ENCODE data around the gene FXR1. TPM values are rescaled to one million over a fixed set of nuclear protein-coding genes. Genes with fewer than 3 reads are reported as not detected.

FXR1 gene
- total and polyA plus RNA-seq, 2 of the 4 experiments (the other 2 are of a cell fraction): 110 to 182 TPM

- Histone ChIP-seq H3K79me1 (ENCODE audit: low read depth in 1 of 2, low read length in 2 of 2) (no peaks in the 10 kb centered on the region; a peak in 1 of 4 replicates), H2BK15ac (ENCODE audit: low read depth, low read length) (no peak overlapping the region), H2AK9ac (replicated peaks; ENCODE audit: low read depth, low read length, poor library complexity) (no peak overlapping the region), H3K56ac (ENCODE audit: extremely low read depth, insufficient read depth, low read length) (no peak overlapping the region; the same call in 1 of the 2 replicates), H2BK20ac (ENCODE audit: low read depth, low read length) (no peak overlapping the region), H3K36me3 (ENCODE audit: control insufficient read depth, insufficient read depth, low read length) (peaks cover 4% of the 10 kb centered on the region; the same call in 1 of the 2 replicates), H4K91ac (ENCODE audit: insufficient read depth, low read depth, low read length) (no peak overlapping the region), H3K23ac (ENCODE audit: low read depth, low read length) (no peak overlapping the region; the same call in 1 of the 2 replicates), H3K18ac (ENCODE audit: low read depth, low read length) (no peak overlapping the region), H4K20me1 (ENCODE audit: insufficient read depth, low read length) (peaks cover 44% of the 10 kb centered on the region), H3K4ac (ENCODE audit: low read depth, low read length) (no peak overlapping the region), H3K4me3 (ENCODE audit: insufficient read depth, low read depth, low read length) (peak overlapping the region; percentile 99), H4K8ac (ENCODE audit: low read depth in 2 of 2, low read length in 2 of 2) (no peak overlapping the region), H3K9me3 (ENCODE audit: control insufficient read depth, insufficient read depth, low read length) (no peaks in the 10 kb centered on the region), H3K27ac (ENCODE audit: insufficient read depth, low read length) (no peak overlapping the region), H3K9me1 (ENCODE audit: insufficient read depth, low read length) (no peaks in the 10 kb centered on the region), H2BK120ac (ENCODE audit: low read depth, low read length) (no peak overlapping the region), H2AFZ (replicated peaks; ENCODE audit: low read length, poor library complexity) (no peak overlapping the region), H3K9ac (ENCODE audit: low read depth, low read length) (peak overlapping the region; percentile 99; the same call in 1 of the 2 replicates), H2AK5ac (ENCODE audit: low read depth, low read length) (no peak overlapping the region), H3K4me2 (ENCODE audit: low read depth, low read length) (peak overlapping the region; percentile 89), H3K14ac (replicated peaks; ENCODE audit: low read depth, low read length) (no peak overlapping the region), H3K27me3 (ENCODE audit: control insufficient read depth, insufficient read depth, low read length) (no peaks in the 10 kb centered on the region), H4K5ac (ENCODE audit: low read depth, low read length) (no peak overlapping the region), H3K4me1 (ENCODE audit: control insufficient read depth, insufficient read depth, low read length) (no peaks in the 10 kb centered on the region), H2BK5ac (ENCODE audit: low read depth, low read length, poor library complexity, severe bottlenecking) (no peak overlapping the region)
- 5% methylated on average over 3 of the region's 19 CpGs; no CpG with 5 or more reads in 1 of the 2 experiments for WGBS, 2 experiments (ENCODE audit: extremely low coverage in 2 of 2, insufficient read length in 1 of 2)
- no peak for TF ChIP-seq CEBPB (IDR thresholded peaks at IDR 0.05; ENCODE audit: low read depth, low read length)
- no peak for TF ChIP-seq RCOR1 (IDR thresholded peaks at IDR 0.05; ENCODE audit: insufficient replicate concordance, low read length)
- TF ChIP-seq SMC3 (IDR thresholded peaks at IDR 0.05; ENCODE audit: low read depth, low read length): no peak
- TF ChIP-seq MAFK (IDR thresholded peaks at IDR 0.05; ENCODE audit: low read depth, low read length): no peak
- TF ChIP-seq POLR2A (IDR thresholded peaks at IDR 0.05; ENCODE audit: low read depth, low read length): no peak
- peak; percentile 61 for TF ChIP-seq USF2 (IDR thresholded peaks at IDR 0.05; ENCODE audit: low read depth, low read length)
- TF ChIP-seq RAD21 (IDR thresholded peaks at IDR 0.05; ENCODE audit: low read length): no peak
- TF ChIP-seq, protein P1, sequence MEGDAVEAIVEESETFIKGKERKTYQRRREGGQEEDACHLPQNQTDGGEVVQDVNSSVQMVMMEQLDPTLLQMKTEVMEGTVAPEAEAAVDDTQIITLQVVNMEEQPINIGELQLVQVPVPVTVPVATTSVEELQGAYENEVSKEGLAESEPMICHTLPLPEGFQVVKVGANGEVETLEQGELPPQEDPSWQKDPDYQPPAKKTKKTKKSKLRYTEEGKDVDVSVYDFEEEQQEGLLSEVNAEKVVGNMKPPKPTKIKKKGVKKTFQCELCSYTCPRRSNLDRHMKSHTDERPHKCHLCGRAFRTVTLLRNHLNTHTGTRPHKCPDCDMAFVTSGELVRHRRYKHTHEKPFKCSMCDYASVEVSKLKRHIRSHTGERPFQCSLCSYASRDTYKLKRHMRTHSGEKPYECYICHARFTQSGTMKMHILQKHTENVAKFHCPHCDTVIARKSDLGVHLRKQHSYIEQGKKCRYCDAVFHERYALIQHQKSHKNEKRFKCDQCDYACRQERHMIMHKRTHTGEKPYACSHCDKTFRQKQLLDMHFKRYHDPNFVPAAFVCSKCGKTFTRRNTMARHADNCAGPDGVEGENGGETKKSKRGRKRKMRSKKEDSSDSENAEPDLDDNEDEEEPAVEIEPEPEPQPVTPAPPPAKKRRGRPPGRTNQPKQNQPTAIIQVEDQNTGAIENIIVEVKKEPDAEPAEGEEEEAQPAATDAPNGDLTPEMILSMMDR (conservative IDR thresholded peaks at IDR 0.05; ENCODE audit: low read depth, low read length): no peak
- TF ChIP-seq MXI1 (IDR thresholded peaks at IDR 0.05; ENCODE audit: borderline replicate concordance, low read depth, low read length): no peak
- ATAC-seq (ENCODE audit: low read depth) (no peak), DNase-seq (peak; percentile 58)
- CTCF ChIA-PET: no interaction called here
- intact Hi-C loops (cut with micrococcal nuclease): loop anchor here (2.0 kb wide), 1 partner anchor 13 kb away; no protein-coding TSS in a partner anchor
- dilution Hi-C loops (cut with HindIII; ENCODE audit: low sequenced_read_pairs, unreplicated experiment): no loop called here
- POLR2A ChIA-PET (ENCODE audit: unreplicated experiment): no interaction called here
- in situ Hi-C loops (cut with MboI; ENCODE audit: low sequenced_read_pairs): no loop called here
- TSS peak; percentile 48 for BruUV-seq (replicated peaks)
These were observed 1.3 kb downstream of the FXR1 start for GRCh38 chr3:180913581-180914404.
